Activated CD4-positive, alpha-beta T cell treated with anti-CD3 and anti-CD28 coated beads, Interleukin-2, amount 10 ng/mL, durations not matched to agents 7 days and 5 days (primary cell): Measurements from ENCODE around the gene STAM2. TPM values are rescaled to one million over a fixed set of nuclear protein-coding genes. Genes with fewer than 3 reads are reported as not detected.
"Not testable (repeated sequence)": the region's sequence is repeated elsewhere in the genome, so short reads cannot be mapped to it uniquely, and the experiment has no call there.

ENCODE experiments used
- CTCF ChIA-PET: fragments of 350-600 bp; sonication (Branson Sonifier 250); formaldehyde crosslinking; loops from one replicate; lab custom pipeline; 2021; ENCODE audit warnings: antibody characterized with exemption; lab: Charles Lee
- POLR2A ChIA-PET: fragments of 350-600 bp; sonication (Branson Sonifier 250); formaldehyde crosslinking; loops from one replicate; lab custom pipeline; 2021; ENCODE audit warnings: antibody characterized with exemption; lab: Charles Lee
- DNase-seq: peaks from one replicate; pipeline ENCODE4 v3.0.0-alpha.2; 2020
- H3K27ac Mint-ChIP-seq: one replicate; pipeline ENCODE4 v1.8.0; 2021; ENCODE audit warnings: mild to moderate bottlenecking, moderate library complexity, mixed read lengths
- H3K27me3 Mint-ChIP-seq: one replicate; pipeline ENCODE4 v1.8.0; 2021; ENCODE audit warnings: mixed read lengths
- H3K36me3 Mint-ChIP-seq: one replicate; pipeline ENCODE4 v1.8.0; 2021; ENCODE audit warnings: low read depth, mixed read lengths
- H3K4me1 Mint-ChIP-seq: one replicate; pipeline ENCODE4 v1.8.0; 2021; ENCODE audit warnings: mixed read lengths
- H3K4me3 Mint-ChIP-seq: one replicate; pipeline ENCODE4 v1.8.0; 2021; ENCODE audit warnings: mild to moderate bottlenecking, moderate library complexity, mixed read lengths
- H3K9me3 Mint-ChIP-seq: one replicate; pipeline ENCODE4 v1.8.0; 2021; ENCODE audit warnings: mixed read lengths
- total RNA-seq, 2 experiments: library from RNA; stranded (reverse); gene quantifications; one replicate each; pipeline ENCODE4 v1.2.3, GENCODE V29; 2021

The STAM2 gene
- total RNA-seq, 2 experiments from 2014 or later: 16.5 to 20.1 TPM

- not testable (repeated sequence) for H3K27me3 Mint-ChIP-seq, H3K27ac Mint-ChIP-seq, H3K4me3 Mint-ChIP-seq, DNase-seq, H3K36me3 Mint-ChIP-seq, H3K9me3 Mint-ChIP-seq
- peaks cover 18% of the 10 kb centered on the region for H3K4me1 Mint-ChIP-seq
- ChIA-PET CTCF (interaction anchor here (0.6 to 1.1 kb wide), 3 partner anchors 11 to 556 kb away, joined by 3 read pairs; partner anchors contain the start of gene STAM2), POLR2A (interaction anchor here (0.7 kb wide), 1 partner anchor 148 kb away, joined by 5 read pairs; no protein-coding TSS in a partner anchor)
These were observed 11.2 kb upstream of the STAM2 start for GRCh38 chr2:152186808-152187207.

- no peak overlapping the region for H3K27ac Mint-ChIP-seq
- peaks cover 18% of the 10 kb centered on the region for H3K4me1 Mint-ChIP-seq
- H3K36me3 Mint-ChIP-seq: no peaks in the 10 kb centered on the region
- no peak overlapping the region for H3K4me3 Mint-ChIP-seq
- no peaks in the 10 kb centered on the region for H3K9me3 Mint-ChIP-seq
- H3K27me3 Mint-ChIP-seq: peaks cover 8% of the 10 kb centered on the region
- CTCF ChIA-PET: interaction anchor here (0.6 to 1.1 kb wide), 3 partner anchors 10 to 449 kb away, joined by 3 read pairs; partner anchors contain the start of gene STAM2
- DNase-seq: no peak
- POLR2A ChIA-PET: interaction anchor here (0.7 kb wide), 1 partner anchor 148 kb away, joined by 5 read pairs; no protein-coding TSS in a partner anchor
These were observed 10.7 kb upstream of the STAM2 start for GRCh38 chr2:152186262-152186661.

GRCh38 chr2:152183401-152184073 is 8.0 kb upstream of the STAM2 start:
- Mint-ChIP-seq H3K4me1 (peaks cover 18% of the 10 kb centered on the region), H3K27ac (no peak overlapping the region), H3K9me3 (no peaks in the 10 kb centered on the region), H3K36me3 (no peaks in the 10 kb centered on the region), H3K4me3 (no peak overlapping the region), H3K27me3 (peaks cover 6% of the 10 kb centered on the region)
- DNase-seq: no peak
- ChIA-PET CTCF (interaction anchor here (2.3 kb wide), 1 partner anchor 8 kb away, joined by 8 read pairs; the partner anchor contains the start of gene STAM2), POLR2A (no interaction called here)

GRCh38 chr2:152177667-152178066 is 2.1 kb upstream of the STAM2 start:
- H3K27me3 Mint-ChIP-seq, H3K4me3 Mint-ChIP-seq, H3K36me3 Mint-ChIP-seq, H3K9me3 Mint-ChIP-seq, H3K27ac Mint-ChIP-seq, DNase-seq, POLR2A ChIA-PET: not testable (repeated sequence)
- CTCF ChIA-PET: interaction anchor here (2.2 kb wide), 1 partner anchor 458 kb away, joined by 18 read pairs; no protein-coding TSS in a partner anchor
- peaks cover 23% of the 10 kb centered on the region for H3K4me1 Mint-ChIP-seq

GRCh38 chr2:152176113-152176714 is 651 bp upstream of the STAM2 start:
- no peaks in the 10 kb centered on the region for H3K27me3 Mint-ChIP-seq
- ChIA-PET POLR2A (interaction anchor here (0.6 kb wide), 2 partner anchors 323 to 454 kb away, joined by 3 read pairs; no protein-coding TSS in a partner anchor), CTCF (interaction anchor here (0.5 to 2.2 kb wide), 20 partner anchors 8 to 758 kb away, joined by 3 to 18 read pairs (median 4); partner anchors contain the start of gene PRPF40A)
- peaks cover 6% of the 10 kb centered on the region for H3K36me3 Mint-ChIP-seq
- H3K9me3 Mint-ChIP-seq: no peaks in the 10 kb centered on the region
- H3K4me1 Mint-ChIP-seq: peaks cover 34% of the 10 kb centered on the region
- peak overlapping the region; percentile 100 for H3K27ac Mint-ChIP-seq
- no peak for DNase-seq
- H3K4me3 Mint-ChIP-seq: peak overlapping the region; percentile 97

- CTCF ChIA-PET: interaction anchor here (0.6 to 2.1 kb wide), 4 partner anchors 10 to 542 kb away, joined by 3 to 8 read pairs (median 4); partner anchors contain the start of gene PRPF40A
- Mint-ChIP-seq H3K4me1 (peaks cover 34% of the 10 kb centered on the region), H3K9me3 (no peaks in the 10 kb centered on the region), H3K4me3 (peak overlapping the region; percentile 97), H3K36me3 (peaks cover 6% of the 10 kb centered on the region), H3K27ac (peak overlapping the region; percentile 100), H3K27me3 (no peaks in the 10 kb centered on the region)
- POLR2A ChIA-PET: no interaction called here
- DNase-seq: no peak
These were observed 573 bp downstream of the STAM2 start for GRCh38 chr2:152175012-152175367.

- no peaks in the 10 kb centered on the region for H3K27me3 Mint-ChIP-seq
- CTCF ChIA-PET: interaction anchor here (2.1 kb wide), 1 partner anchor 10 kb away, joined by 8 read pairs; no protein-coding TSS in a partner anchor
- peak overlapping the region; percentile 100 for H3K27ac Mint-ChIP-seq
- peak overlapping the region; percentile 97 for H3K4me3 Mint-ChIP-seq
- DNase-seq: no peak
- POLR2A ChIA-PET: no interaction called here
- H3K36me3 Mint-ChIP-seq: peaks cover 7% of the 10 kb centered on the region
- no peaks in the 10 kb centered on the region for H3K9me3 Mint-ChIP-seq
- peaks cover 37% of the 10 kb centered on the region for H3K4me1 Mint-ChIP-seq
These were observed 989 bp downstream of the STAM2 start for GRCh38 chr2:152174574-152174973.

GRCh38 chr2:152173831-152174230 is 1.7 kb downstream of the STAM2 start:
- ChIA-PET POLR2A (no interaction called here), CTCF (no interaction called here)
- H3K4me3 Mint-ChIP-seq: no peak overlapping the region

GRCh38 chr2:152172201-152172785 is 3.3 kb downstream of the STAM2 start:
- H3K9me3 Mint-ChIP-seq, POLR2A ChIA-PET, H3K27me3 Mint-ChIP-seq, CTCF ChIA-PET, H3K4me3 Mint-ChIP-seq, DNase-seq: not testable (repeated sequence)
- H3K27ac Mint-ChIP-seq: peak overlapping the region; percentile 41
- H3K4me1 Mint-ChIP-seq: peaks cover 47% of the 10 kb centered on the region
- peaks cover 10% of the 10 kb centered on the region for H3K36me3 Mint-ChIP-seq

More at GRCh38 chr2:152173831-152174230, 1.7 kb downstream of the STAM2 start:
- no peak overlapping the region for H3K27ac Mint-ChIP-seq
- peaks cover 10% of the 10 kb centered on the region for H3K36me3 Mint-ChIP-seq
- H3K9me3 Mint-ChIP-seq: no peaks in the 10 kb centered on the region
- H3K27me3 Mint-ChIP-seq: no peaks in the 10 kb centered on the region
- H3K4me1 Mint-ChIP-seq: peaks cover 42% of the 10 kb centered on the region
- DNase-seq: no peak

GRCh38 chr2:152171718-152172117 is 3.8 kb downstream of the STAM2 start:
- Mint-ChIP-seq H3K4me1 (peaks cover 51% of the 10 kb centered on the region), H3K4me3 (no peak overlapping the region), H3K27me3 (no peaks in the 10 kb centered on the region), H3K27ac (peak overlapping the region; percentile 41), H3K36me3 (peaks cover 10% of the 10 kb centered on the region), H3K9me3 (no peaks in the 10 kb centered on the region)
- no peak for DNase-seq
- ChIA-PET POLR2A (interaction anchor here (0.6 kb wide), 1 partner anchor 344 kb away, joined by 9 read pairs; the partner anchor contains the start of gene ARL5A), CTCF (no interaction called here)

GRCh38 chr2:152169158-152169557 is 6.4 kb downstream of the STAM2 start:
- H3K4me3 Mint-ChIP-seq, CTCF ChIA-PET, H3K9me3 Mint-ChIP-seq, DNase-seq, H3K27me3 Mint-ChIP-seq, H3K27ac Mint-ChIP-seq, POLR2A ChIA-PET: not testable (repeated sequence)
- Mint-ChIP-seq H3K4me1 (peaks cover 48% of the 10 kb centered on the region), H3K36me3 (peaks cover 10% of the 10 kb centered on the region)

- H3K27me3 Mint-ChIP-seq, POLR2A ChIA-PET, H3K27ac Mint-ChIP-seq, DNase-seq, H3K36me3 Mint-ChIP-seq, H3K9me3 Mint-ChIP-seq, H3K4me3 Mint-ChIP-seq: not testable (repeated sequence)
- CTCF ChIA-PET: interaction anchor here (0.7 to 2.1 kb wide), 2 partner anchors 9 to 560 kb away, joined by 3 to 8 read pairs; partner anchors contain the start of gene STAM2
- peaks cover 41% of the 10 kb centered on the region for H3K4me1 Mint-ChIP-seq
These were observed 8.1 kb downstream of the STAM2 start for GRCh38 chr2:152167470-152167869.
